VCaP (cell line): ENCODE results near the gene HOXC4.

ENCODE experiments used
- H3K27ac ChIP-seq: fragments of 450-650 bp; 2 replicates; pipeline ENCODE4 v1.5.1; 2017
- TF ChIP-seq, protein P1 (sequence below): fragments of 450-650 bp; conservative IDR thresholded peaks from 2 replicates; pipeline ENCODE4 v1.5.1; 2017; ENCODE audit warnings: mild to moderate bottlenecking, moderate library complexity

The HOXC4 gene

GRCh38 chr12:54060174-54060974 lies 6.7 kb downstream of the HOXC4 start:
- H3K27ac ChIP-seq = no peak overlapping the region
- TF ChIP-seq, protein P1, sequence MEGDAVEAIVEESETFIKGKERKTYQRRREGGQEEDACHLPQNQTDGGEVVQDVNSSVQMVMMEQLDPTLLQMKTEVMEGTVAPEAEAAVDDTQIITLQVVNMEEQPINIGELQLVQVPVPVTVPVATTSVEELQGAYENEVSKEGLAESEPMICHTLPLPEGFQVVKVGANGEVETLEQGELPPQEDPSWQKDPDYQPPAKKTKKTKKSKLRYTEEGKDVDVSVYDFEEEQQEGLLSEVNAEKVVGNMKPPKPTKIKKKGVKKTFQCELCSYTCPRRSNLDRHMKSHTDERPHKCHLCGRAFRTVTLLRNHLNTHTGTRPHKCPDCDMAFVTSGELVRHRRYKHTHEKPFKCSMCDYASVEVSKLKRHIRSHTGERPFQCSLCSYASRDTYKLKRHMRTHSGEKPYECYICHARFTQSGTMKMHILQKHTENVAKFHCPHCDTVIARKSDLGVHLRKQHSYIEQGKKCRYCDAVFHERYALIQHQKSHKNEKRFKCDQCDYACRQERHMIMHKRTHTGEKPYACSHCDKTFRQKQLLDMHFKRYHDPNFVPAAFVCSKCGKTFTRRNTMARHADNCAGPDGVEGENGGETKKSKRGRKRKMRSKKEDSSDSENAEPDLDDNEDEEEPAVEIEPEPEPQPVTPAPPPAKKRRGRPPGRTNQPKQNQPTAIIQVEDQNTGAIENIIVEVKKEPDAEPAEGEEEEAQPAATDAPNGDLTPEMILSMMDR = no peak

DNA sequence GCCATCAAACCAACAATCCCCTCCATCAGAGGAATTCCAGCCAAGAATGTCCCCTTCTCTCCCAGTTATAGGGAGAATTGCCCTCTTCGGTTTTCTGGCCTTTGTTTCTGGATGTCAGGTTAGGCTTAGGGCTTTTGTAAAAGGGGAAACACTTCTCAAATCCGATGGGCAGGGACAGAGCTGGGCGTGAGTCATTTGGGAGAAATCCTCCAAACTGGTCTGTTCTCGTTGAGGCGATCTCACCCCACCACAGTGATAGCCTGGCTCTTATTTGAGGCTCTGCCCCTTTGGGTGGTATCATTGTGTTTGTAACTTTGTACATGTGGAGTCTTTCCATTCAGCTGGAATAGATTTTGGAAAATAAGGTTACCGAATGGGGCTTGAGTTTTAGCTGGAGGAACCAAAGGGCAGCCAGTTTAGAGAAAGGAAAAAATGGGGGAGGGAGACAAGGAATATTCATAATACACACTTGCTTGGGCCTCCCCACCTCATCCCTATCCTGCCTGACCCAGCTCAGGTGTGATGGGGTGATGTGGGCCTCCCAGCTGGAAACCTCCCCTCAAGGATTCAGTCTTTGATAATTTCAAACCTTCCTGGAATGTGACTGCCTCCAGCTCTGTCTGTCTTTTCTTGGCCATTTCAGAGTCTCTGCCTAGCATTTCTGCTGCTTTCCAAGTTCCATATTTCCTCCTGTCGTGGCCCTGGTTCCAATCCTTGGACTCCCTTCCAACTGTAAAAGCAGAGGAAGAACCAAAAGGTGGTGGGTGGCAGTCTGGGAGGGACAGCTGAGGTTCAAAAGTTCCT lies 7.5 kb downstream of the HOXC4 start:
- H3K27ac ChIP-seq = no peak overlapping the region
- TF ChIP-seq, protein P1 = no peak

DNA sequence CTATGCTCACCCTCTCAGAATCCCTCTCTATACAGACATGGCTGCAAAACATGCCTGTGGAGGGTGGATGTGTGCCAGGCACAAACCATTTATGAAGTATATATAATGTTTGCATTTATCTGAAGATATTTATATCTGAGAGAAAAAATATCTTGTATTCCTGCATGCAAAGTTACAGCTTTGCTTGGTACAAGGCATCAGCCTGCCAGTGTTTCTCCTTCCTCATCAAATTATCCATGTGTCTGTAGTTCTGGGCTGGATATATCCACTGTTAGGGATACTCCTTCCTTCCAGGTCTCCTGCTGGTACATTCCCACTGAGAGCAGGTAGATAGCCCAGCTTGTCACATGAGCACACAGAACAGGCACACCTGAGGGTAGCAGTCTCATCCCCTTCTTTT lies 12.0 kb downstream of the HOXC4 start:
- TF ChIP-seq, protein P1 = no peak
- no peak overlapping the region for H3K27ac ChIP-seq

DNA sequence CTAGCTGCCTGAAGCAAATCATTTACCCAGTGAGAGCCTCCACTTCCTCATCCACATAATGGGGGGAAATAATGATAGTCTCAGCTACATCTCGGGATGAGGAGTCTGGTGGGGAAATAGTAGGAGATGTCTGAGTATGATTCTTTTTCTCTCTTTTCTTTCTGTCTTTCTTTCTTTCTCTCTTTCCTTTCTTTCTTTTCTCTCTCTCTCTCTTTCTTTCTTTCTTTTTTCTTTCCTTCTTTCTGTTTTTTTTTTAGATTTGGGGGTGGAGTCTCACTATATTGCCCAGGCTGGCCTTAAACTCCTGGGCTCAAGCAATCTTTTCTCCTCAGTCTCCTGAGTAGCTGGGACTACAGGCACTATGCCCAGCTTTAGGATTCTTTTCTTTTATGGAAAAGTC lies 12.8 kb downstream of the HOXC4 start:
- TF ChIP-seq, protein P1 = no peak
- H3K27ac ChIP-seq = no peak overlapping the region

DNA sequence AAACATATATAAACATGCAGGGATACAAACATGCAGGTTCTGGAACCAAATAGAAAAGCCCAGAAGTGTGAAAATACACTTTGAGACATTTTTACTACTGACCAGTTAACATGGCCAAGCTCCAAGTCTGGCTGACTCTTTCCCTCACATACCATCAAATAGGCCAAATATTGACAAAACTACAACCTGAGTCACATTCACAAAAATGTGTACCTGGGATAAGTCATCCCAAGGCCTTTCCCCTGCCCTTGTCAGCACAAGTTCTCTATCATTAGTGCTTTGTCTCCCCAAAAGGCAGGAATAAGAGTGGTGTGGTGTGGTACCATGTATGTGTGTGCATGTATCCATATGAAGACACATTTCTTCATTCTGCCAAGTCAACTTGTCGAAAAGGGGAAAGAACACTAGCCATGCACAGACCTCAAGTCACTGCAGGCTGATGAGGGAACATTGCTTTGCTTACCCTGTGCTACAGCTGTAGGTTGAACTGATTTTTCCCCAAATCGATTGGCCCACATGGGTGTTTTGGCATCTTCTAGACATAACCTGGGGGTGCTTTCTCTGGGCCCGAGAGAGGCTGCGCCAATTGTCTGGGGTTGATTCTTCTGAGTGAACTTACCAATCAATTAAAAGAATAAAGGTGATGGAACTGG lies 14.9 kb downstream of the HOXC4 start:
- H3K27ac ChIP-seq = no peak overlapping the region
- TF ChIP-seq, protein P1 = no peak

DNA sequence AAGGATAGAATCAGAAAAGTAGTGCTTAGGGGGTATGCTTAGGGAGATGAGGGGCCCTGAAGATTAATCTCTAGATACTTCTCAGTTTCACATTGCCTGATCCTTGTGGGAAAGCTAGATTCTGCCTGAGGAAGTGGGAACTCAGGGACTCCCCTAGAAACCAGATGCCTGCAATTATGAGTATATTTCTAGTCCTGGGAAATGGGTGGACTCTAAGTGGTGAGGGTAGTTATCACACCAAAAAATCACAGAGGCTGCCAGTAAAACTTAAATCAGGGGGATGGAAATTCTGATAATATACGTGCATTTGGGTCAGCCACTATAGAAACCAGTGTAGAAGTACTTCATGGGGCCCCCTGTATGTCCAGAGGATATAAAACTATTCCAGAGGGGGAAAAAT lies 18.3 kb downstream of the HOXC4 start:
- H3K27ac ChIP-seq = no peak overlapping the region
- TF ChIP-seq, protein P1 = no peak

- H3K27ac ChIP-seq = no peak overlapping the region
- TF ChIP-seq, protein P1 = no peak
Measured at GRCh38 chr12:54074308-54074707, 20.7 kb downstream of the HOXC4 start.
